Esophagus muscularis mucosa (tissue), 3 donors: ENCODE results near the gene RFX7.

Experiments used
- POLR2A ChIP-seq: fragments of 450-650 bp; IDR thresholded peaks from one replicate; pipeline ENCODE4 v1.6.1; 2017; ENCODE audit warnings: antibody characterized with exemption, moderate library complexity, mild to moderate bottlenecking, low read depth
- POLR2AphosphoS5 ChIP-seq, 2 donors: sonication (generic); formaldehyde crosslinking; IDR thresholded peaks; one replicate each; pipeline ENCODE4 v1.6.1; 2017; ENCODE audit warnings: antibody characterized with exemption in 2 of 2
- TF ChIP-seq, protein P1 (sequence below), 3 experiments: fragments of 200-600 bp in 2 of 3; fragments of 450-650 bp in 1 of 3; sonication (generic) in 2 of 3; IDR thresholded peaks; one replicate each; pipeline ENCODE4 v1.5.1; 2017 to 2019; ENCODE audit warnings: antibody characterized with exemption in 3 of 3, mild to moderate bottlenecking in 2 of 3, moderate library complexity in 1 of 3

- TF ChIP-seq, protein P1, sequence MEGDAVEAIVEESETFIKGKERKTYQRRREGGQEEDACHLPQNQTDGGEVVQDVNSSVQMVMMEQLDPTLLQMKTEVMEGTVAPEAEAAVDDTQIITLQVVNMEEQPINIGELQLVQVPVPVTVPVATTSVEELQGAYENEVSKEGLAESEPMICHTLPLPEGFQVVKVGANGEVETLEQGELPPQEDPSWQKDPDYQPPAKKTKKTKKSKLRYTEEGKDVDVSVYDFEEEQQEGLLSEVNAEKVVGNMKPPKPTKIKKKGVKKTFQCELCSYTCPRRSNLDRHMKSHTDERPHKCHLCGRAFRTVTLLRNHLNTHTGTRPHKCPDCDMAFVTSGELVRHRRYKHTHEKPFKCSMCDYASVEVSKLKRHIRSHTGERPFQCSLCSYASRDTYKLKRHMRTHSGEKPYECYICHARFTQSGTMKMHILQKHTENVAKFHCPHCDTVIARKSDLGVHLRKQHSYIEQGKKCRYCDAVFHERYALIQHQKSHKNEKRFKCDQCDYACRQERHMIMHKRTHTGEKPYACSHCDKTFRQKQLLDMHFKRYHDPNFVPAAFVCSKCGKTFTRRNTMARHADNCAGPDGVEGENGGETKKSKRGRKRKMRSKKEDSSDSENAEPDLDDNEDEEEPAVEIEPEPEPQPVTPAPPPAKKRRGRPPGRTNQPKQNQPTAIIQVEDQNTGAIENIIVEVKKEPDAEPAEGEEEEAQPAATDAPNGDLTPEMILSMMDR (IDR thresholded peaks at IDR 0.05) = no peak
- no peak for TF ChIP-seq POLR2A
- no peak for TF ChIP-seq POLR2AphosphoS5 (IDR thresholded peaks at IDR 0.05)
Observed at GRCh38 chr15:56234804-56235203, 8.9 kb downstream of the RFX7 start.
